GM19023 (cell line): ENCODE results near the gene TMEM139.

ENCODE experiments used
- ATAC-seq: cut with Tn5 transposase; IDR thresholded peaks from one replicate; pipeline ENCODE4 v1.9.1; 2021; ENCODE audit warnings: mild to moderate bottlenecking, moderate library complexity; ENCODE audit not compliant: unreplicated experiment

The TMEM139 gene

DNA sequence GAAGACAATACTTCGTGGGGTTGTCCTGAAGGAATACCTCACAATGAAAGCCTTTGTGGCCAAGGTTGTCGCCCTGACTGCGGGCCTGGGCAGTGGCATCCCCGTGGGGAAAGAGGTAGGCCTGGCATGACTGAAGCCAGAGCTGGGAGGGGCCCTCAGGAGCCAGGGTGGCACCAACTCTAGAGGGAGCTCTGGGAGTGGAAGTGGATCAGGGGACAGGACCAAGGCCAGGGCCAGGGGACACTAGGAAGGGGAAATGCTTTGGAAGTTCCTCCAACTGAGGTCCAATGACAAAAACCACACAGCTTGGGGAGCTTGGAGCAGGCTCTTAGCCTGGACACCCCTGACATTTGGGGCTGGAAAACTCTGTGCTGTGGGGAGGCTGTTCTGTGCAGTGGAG lies 37.0 kb downstream of the TMEM139 start:
- ATAC-seq: no peak

DNA sequence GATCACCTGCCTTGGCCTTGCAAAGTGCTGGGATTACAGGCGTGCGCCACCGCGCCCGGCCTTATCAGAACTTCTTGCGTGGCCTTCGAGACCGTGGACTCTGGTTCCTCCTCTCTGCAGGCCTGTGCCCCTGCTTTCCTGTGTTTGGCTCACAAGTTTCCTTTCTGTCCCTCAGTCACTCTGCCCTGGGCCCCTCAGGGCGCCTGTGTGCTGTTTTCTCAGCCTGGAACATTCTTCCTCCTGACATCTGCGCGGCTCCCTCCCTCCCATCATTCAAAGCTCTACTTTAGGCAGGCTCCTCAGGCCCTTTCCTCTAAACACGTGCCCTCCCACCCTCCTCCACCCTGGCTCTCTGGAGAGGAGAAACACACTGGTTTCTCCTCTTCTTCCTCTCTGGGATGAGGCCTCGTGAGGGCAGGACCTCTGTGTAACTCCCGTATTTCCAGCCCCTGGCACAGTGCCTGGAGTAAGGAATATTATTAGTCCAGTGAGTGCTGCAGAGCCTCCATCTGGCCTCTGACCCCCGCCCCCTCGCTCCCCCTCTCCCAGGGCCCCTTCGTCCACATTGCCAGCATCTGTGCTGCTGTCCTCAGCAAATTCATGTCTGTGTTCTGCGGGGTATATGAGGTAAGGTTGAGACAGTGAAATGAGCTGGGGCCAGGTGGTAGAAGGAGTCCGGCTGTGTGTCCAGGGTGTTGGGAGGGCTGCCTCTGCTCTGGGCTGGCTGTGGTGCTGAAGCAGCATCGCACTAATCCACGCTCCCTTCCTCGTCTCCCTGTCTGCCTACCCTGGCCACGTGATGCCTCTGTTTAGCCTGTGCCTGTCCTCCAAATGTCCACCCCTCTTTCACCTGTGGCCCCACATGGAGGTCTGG lies 38.2 kb downstream of the TMEM139 start:
- ATAC-seq: no peak

GRCh38 chr7:143323653-143324052 lies 38.9 kb downstream of the TMEM139 start:
- ATAC-seq: no peak

DNA sequence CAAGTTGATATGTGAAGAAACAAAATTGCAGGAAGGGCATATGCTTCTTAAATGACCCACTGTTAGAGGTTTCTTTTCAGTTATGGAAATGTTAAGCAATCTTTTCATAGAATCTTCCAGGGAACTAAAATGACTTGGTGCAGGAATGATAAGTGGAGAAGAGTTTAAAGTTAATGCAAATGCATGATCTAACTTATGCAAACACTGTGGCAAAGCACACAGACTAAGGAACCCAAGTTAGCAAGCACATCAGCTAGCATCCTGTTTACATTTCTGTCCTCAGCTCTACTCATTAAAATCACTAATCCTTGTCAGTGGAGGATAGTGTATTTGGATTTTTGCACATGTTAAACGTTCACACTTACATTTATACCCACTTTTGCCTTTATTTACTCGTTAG lies 40.5 kb downstream of the TMEM139 start:
- peak; percentile 51 for ATAC-seq

DNA sequence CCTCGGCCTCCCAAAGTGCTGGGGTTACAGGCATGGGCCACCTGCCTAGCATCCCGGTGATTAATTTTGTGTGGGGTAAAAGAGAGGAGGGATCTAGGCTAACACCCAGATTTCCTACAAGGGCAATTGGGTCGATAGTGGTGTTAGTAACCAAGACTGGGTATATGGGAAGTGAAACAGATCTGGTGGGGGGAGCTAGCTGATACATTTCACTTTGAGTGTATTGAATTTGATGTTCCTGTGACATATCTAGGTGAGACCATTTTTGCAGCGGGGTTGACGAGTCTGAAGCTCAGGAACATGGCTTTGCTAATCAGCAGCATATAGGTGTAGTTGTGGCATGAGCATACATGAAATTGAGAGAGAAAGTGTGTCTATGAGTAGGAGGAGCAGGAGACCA lies 43.1 kb downstream of the TMEM139 start:
- no peak for ATAC-seq

DNA sequence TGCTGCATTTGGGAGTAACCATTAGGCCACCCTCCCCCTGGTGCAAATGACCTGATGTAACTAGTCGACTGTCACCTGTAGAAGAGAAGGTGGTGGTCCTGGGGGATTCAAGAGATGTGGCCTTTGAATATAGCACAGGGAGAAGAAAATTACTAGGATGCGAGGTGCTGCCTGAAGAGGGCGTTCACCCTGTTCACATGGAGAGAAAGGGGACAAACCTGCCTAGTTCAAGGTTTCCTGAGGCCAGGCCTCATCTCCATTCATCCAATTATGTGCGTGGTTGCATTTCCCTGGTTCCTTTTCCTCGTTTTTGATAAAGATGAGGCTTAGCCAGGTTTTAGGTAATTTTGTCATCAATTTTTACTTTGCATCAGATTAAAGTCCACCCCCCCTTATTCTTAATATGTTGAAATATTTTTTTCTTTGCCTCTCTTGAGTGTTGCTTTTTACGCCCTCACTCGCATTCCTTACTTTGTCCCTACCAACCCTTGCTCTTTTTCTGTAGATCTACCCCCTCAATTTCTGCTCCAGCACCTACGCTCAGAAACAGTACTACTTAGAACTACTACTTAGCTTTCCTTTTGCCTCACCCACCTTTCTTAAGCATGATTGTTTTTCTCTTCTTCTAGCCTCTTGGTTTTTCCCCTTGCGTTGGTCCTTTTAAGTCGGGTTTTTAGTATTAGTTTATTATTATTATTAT lies 44.9 kb downstream of the TMEM139 start:
- no peak for ATAC-seq

GRCh38 chr7:143331179-143331801 lies 46.5 kb downstream of the TMEM139 start:
- no peak for ATAC-seq

- ATAC-seq: no peak
Measured at GRCh38 chr7:143334244-143334643, 49.5 kb downstream of the TMEM139 start.

DNA sequence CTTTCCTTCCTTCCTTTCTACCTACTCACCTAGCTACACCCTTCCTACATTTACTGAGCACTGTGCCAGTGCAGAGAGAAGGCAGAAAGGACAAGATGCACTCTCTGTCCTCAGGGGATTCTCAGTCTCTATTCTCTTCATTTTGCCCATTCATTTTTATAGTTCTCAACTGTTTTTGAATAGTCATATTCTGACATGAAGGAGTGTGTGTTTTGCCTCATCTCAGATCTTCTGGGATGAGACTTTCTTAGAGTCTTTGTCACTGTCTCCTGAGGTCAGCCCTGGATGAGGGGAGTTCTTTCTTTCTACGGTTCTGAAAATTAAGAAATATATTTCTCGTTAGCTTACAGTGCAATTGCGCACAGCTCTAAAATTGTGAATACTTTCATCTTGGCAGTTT lies 52.5 kb downstream of the TMEM139 start:
- no peak for ATAC-seq
